GM18502 (cell line): ENCODE measurements around the gene FCN1.

ENCODE experiments used
- ATAC-seq: cut with Tn5 transposase; IDR thresholded peaks from one replicate; pipeline ENCODE4 v1.9.1; 2021; ENCODE audit warnings: mild to moderate bottlenecking; ENCODE audit not compliant: unreplicated experiment, poor library complexity

Gene FCN1

DNA sequence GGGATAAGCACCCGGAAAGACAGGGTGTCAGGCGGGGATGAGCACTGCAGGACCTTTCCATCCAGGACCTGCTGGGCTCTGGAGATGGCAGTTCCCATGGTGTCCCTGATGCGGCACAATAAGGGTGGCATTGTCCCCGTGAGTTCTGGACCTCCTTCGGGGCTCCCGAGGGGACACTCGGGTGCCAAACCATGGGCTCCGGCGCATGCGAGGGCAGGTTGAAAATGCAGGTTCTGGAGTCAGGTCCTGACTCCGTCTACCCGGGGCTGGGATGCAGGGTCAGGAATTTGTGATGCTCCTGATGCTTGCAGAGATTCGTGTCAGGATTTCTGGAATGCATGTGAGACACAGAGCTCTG lies 36.4 kb downstream of the FCN1 start:
- no peak for ATAC-seq

GRCh38 chr9:134880484-134881312 lies 37.0 kb downstream of the FCN1 start, which contains the start of gene FCN2:
Gene FCN2 (plus strand): TSS chr9:134880810. CDS start chr9:134880822, 12 bp downstream.
- ATAC-seq, result no peak

- no peak for ATAC-seq
Observed at GRCh38 chr9:134879664-134880483, 37.8 kb downstream of the FCN1 start.

GRCh38 chr9:134877541-134877940 lies 40.2 kb downstream of the FCN1 start:
- ATAC-seq, result no peak

GRCh38 chr9:134875371-134875770 lies 42.3 kb downstream of the FCN1 start:
- no peak for ATAC-seq

- no peak for ATAC-seq
Observed at GRCh38 chr9:134872482-134873231, 45.1 kb downstream of the FCN1 start.

DNA sequence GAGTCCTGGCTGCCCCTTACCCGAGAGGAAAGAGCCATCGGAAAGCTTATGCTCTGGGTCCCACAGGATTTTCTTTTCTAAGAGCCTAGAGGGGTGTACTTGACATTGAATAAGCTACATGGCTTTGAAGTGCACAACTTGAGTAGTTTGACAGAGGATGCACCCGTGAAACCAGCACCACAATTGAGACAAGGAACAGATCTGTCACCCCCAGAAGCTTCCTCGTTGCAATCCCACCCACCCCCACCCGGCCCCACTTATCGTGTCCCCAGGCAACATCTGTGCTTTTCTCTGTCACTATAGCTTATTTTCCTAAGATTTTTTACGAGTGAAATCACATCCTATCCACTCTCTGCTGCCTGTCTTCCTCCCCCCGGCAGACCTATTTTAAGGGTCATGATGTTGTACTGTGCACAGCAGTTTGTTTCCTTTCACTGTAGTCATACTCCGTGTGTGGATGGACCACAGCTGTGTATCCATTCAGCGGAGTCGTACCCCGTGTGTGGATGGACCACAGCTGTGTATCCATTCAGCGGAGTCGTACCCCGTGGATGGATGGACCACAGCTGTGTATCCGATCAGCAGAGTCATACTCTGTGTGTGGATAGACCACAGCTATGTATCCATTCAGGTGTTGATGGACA lies 45.9 kb downstream of the FCN1 start:
- no peak for ATAC-seq

DNA sequence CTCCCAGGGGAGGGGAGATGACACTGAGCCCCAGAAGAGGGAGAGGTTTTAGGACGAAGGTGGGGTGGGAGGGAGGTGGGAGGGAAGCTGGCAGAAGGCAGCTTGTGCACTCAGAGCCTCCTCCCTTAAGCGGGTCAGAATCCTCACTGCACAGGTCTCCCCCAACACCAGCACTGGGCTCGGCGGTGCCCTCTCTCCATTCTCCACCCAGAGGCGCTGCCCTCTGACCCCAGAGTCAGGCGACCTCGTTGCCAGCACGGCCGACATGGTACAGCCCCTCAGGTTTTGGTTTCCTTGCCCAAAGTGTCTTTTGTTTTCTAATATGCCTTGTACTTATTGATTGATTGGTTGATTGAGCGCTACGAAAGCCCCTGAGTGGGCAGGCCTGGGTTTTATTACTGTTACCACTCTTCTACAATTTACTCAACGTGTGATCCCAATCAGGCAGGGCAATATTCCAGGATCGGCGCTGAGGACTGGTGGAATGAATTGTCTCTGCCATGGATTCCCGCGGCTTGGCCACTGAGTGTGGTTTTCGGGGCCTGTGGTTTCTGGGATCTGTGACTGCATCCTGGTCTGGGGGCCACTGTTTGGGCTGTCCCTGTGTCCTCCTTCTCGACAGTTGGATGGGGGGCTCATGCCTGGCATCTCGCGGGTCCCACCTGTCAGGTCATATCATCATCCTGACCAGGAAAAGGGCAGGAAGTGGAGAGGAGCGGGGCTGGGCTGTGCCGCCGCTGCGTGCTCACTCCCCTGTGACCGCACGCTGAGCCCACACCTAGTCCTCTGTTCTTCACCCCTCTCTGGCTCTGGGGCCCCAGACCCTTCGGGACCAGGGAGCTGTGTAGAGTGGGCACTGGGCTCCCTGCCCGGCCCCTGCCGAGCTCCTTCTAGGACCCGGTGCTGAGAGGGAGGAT lies 46.7 kb downstream of the FCN1 start:
- ATAC-seq, result no peak

GRCh38 chr9:134870301-134870694 lies 47.4 kb downstream of the FCN1 start:
- no peak for ATAC-seq

DNA sequence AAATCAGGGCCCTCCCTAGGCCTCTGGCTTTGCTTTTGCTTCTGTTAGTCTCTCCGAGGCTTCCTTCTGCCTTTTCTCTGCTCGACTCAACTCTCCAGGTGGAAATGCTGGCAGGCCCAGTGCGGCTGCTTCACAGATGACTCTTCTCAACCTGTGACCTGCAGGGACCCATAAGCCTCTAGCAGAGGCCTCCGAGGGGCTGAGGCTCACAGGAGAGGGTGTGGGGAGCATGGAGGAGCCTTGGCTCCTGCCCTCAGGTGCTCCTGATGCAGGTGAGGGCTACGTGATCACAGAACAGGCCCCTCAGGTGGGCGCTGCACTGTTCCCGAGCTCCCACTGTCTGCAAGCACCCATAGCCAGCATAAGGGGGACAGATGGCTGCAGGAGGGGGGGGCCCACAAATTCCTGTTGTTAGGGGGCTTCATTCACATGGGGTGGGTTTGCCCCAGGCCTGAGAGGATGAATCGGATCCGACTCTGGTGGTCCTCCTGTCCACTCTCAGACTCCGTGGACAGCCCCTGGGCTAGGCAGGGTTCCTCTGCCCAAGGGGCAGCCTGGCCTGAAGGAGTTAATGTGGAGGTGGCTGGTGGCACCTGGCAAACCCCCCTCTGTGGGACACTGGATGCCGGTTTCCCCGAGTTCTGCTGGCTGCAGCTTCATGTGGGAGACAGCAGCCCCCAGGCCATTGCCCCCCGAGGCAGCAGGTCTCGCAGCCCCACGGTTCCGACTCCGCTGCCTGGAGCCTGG lies 48.0 kb downstream of the FCN1 start:
- no peak for ATAC-seq

- no peak for ATAC-seq
Observed at GRCh38 chr9:134868751-134869553, 48.8 kb downstream of the FCN1 start.

GRCh38 chr9:134867917-134868750 lies 49.6 kb downstream of the FCN1 start:
- ATAC-seq, result no peak

- no peak for ATAC-seq
Observed at GRCh38 chr9:134864821-134865190, 52.9 kb downstream of the FCN1 start.

DNA sequence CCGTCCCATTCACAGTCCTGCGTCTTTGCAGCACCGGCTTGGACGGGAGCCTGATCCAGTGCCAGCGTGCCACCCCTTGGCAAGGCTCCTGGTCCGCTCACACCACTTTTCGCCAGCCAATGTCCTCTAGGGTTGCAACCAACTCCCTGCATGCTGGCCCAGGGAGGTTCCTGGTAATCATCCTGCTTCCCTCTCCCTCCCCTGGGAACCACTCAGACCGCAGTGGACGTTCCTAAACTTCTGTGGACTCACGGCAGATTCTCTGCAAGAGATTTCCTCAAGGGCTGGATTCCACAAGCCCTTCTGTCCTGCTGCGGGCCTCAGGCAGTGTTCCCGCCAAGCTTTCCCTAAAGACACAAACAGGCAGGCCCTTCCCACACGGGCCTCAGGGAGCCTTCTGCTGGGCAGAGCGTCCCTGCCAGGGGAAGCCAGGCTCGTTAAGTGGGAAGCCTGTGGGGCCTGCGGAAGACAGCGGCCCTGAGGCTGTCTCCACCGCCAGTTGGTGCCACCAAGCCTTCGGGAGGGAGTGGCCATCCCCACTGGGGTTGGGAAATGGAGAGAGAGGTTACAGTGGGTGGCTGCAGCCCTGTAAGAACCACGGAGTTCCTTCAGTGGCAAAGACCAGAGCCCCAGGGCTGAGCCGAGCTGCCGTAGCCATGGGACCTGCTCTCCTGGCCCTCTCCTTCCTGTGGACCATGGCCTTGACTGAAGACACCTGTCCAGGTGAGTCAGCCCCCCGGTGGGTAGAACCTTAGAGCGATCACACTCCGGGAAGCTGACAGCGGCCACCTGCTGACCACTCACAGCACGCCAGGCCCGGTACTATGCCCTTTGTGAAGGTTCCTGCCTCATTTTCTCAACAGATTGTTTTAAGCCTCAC lies 53.5 kb downstream of the FCN1 start:
- no peak for ATAC-seq

GRCh38 chr9:134863306-134863902 lies 54.3 kb downstream of the FCN1 start:
- no peak for ATAC-seq
